Measurements from ENCODE around the gene MSX2.
"Not testable (repeated sequence)": the region's sequence is repeated elsewhere in the genome, so short reads cannot be mapped to it uniquely, and the experiment has no call there.

Gene MSX2

GRCh38 chr5:174734571-174735497, 10.5 kb downstream of the MSX2 start:
- no peak for DNase-seq

DNA sequence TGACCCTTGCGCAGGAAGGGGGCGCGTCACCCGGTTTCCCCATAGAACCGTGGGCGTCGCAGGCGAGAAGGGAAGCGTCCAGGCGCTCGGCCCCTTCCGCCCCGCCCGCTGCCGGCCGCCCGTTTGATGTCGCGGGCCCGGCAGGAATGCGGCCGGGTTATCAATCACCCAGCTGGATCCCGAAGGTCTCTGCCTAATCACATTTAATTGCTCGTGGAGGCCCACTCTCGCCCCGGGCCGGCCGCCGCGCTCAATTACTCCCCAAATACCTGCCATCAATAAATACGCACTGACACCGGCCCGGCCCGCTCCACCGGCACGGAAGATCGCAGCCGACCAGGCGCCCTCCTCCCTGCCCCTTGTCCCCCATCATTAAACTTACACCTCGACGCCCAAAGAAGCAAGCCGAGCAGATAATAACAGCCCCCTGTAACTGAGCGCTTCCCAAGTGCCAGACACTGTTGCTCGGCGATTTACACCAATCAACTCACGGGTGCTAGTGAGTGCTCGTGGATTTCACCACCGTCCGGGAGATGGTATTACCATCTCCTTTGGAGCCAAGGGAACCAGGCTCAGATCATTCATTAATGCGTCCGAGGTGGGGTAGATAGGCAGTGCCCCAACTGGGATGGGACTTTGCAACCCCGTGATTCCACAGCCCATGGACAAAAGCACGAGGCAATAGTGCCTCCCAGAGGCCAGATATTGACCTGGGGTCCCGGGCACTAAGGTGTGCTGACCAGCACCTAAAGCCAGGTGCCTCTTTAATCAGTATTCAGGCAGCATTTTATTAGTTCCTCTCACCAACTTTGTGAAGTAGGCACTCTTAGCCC, 11.3 kb downstream of the MSX2 start:
- DNase-seq, result no peak

GRCh38 chr5:174736331-174736721, 11.9 kb downstream of the MSX2 start:
- DNase-seq, result no peak

- no peak for DNase-seq
Observed at GRCh38 chr5:174736777-174737176, 12.4 kb downstream of the MSX2 start.

- DNase-seq, result no peak
Observed at GRCh38 chr5:174737330-174737729, 12.9 kb downstream of the MSX2 start.

DNA sequence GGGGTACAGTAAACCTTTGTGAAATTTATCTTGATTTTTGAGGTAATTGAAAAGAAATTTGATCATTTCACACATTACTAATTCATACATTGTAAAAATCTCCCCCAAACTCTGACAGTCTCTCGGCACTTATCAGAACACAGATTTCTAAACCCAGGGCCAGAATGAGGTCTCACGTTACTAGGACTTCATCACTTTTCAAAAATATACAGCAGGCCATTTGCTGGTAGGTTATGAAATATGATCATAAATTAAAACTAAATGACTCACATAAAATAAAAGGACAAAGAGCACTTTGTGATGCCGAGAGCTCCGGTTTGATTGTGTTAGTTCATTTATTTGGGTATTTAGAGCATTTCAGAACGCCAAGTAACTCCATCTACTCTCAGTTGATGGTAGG, 17.0 kb downstream of the MSX2 start:
- DNase-seq, result no peak

DNA sequence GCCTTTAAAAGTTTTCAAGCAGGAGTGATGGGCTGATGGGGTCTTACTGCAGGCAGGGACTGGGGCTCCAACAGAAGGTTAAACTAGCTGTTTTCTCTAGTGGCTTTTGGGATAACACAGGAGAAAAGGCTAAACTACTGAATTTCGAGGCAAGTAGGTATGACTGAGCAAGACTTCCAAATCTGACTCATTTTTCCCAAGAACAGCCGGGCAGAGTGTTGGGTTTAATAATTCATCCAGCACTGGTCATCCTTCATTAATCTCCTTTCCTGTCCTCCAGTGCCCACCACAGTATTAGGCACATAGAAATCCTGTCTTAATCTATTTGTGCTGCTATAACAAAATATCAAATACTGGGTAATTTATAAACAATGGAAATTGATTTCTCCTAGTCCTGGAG, 20.5 kb downstream of the MSX2 start:
- no peak for DNase-seq

DNA sequence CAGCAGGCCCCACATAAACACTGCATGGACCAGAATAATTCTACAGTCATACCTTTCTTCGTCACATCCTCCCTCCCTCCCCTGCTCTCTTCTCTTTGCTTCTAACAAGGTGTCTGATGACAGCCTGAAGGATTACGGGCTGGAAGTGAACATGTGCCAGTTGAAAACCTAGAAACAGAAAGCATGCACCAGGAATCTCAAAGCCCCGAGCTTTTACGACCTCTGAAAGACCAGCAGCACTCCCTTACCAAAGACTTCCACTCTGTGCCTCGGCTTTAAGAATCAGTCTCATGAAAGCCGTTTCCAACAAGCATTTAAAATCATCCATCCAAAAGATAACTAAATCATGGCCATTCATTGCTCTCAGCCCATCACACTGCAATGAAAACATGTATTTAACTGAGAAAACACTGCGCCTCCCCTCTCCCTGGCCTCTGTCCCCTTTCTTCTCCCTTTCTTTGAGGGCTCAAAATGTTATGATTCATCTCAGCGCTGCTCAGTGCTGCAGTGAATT, 21.3 kb downstream of the MSX2 start:
- DNase-seq, result no peak

- DNase-seq, result no peak
Observed at GRCh38 chr5:174750711-174751110, 26.3 kb downstream of the MSX2 start.

DNA sequence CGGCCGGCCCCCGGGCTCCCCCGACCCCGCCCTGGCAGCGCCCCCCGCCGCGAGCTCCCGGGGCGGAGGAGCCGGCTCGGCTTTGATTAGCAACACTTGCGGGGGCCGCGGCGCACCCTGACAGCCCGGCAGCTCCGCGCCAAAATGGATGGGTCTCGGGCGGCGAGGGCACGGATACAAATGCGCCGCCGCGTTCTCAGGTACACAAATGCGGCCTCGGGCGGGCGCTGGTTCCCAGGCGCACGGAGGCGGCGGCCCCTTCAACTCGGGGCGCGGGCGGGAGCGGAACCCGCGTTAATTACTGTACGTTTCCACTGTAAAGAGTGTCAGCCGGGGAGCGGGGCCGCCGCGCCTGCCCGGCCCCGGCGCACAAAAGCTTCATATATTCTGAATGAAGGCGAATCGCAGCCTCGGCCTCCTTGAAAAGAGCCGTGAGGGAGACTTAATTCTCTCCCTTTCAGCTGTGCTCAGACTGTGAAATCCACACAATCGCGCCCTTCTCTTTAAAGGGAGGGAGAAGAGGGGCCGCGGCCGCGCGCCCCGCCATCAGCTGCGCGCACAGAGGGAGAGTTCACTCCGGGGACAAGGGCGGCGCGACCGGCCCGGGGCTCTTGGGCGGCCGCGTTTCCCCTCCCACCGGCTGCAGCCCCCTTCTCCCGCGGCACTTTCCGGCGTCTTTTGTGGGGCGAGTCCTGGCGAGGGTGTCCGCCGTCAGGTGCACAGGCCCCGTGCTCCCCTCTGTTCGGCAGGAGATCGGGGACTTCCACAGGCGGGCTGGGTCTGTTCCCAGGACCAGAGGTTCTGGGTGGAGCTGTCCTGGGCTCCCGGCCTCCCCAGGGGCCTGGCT, 27.0 kb downstream of the MSX2 start:
- no peak for DNase-seq

- DNase-seq, result no peak
Observed at GRCh38 chr5:174752121-174752520, 27.7 kb downstream of the MSX2 start.

GRCh38 chr5:174755106-174755505, 30.7 kb downstream of the MSX2 start:
- DNase-seq, result no peak

DNA sequence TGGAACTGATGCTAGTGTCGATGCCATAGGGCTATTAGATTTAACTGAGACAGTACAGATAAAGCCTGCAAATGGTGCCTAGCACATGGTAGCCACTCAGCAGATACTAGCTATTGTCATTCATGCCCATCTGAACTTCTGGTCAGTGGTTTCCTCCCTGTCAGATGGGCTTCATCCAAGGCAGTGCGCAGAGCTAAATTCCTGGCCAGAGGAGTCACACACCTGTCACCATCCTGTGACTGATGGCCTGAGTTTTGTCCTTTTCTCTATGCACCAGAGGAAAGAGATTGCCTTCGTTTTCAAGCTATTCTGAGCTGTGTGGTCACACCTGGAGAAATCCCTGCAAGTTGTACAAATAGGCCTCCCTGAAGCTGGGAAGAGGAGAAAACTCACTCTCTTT, 34.7 kb downstream of the MSX2 start:
- DNase-seq, result no peak

GRCh38 chr5:174760721-174761120, 36.3 kb downstream of the MSX2 start:
- no peak for DNase-seq

DNA sequence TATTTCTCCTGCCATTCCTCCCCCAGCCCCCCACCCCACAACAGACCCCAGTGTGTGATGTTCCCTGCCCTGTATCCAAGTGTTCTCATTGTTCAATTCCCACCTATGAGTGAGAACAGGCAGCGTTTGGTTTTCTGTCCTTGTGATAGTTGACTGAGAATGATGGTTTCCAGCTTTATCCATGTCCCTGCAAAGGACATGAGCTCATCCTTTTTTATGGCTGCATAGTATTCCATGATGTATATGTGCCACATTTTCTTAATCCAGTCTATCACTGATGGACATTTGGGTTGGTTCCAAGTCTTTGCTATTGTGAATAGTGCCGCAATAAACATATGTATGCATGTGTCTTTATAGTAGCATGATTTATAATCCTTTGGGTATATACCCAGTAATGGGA, 37.0 kb downstream of the MSX2 start:
- DNase-seq, result not testable (repeated sequence)

- DNase-seq, result no peak
Observed at GRCh38 chr5:174764309-174764708, 39.9 kb downstream of the MSX2 start.

GRCh38 chr5:174765540-174765939, 41.2 kb downstream of the MSX2 start:
- no peak for DNase-seq

- no peak for DNase-seq
Observed at GRCh38 chr5:174767670-174768069, 43.3 kb downstream of the MSX2 start.

- no peak for DNase-seq
Observed at GRCh38 chr5:174769005-174769404, 44.6 kb downstream of the MSX2 start.

DNA sequence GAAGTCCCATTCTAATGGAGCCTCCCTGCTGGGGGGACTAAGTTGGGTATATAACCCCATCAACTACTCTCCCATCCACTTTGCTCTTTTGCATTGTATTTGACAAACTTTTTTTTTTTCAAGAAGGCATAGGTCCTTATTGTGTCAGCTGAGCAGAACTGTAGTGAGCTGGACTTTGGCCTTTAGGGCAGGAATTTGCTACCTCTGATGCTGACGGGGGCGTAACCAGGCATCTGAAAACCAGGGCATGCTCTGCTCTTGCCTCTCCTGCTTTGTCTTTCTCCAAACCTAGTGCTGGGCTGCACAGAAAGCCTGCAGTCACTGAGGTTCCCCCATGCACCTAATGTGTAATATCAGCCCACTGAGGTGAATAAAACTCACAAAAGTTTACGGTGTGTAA, 49.0 kb downstream of the MSX2 start:
- no peak for DNase-seq

- DNase-seq, result no peak
Observed at GRCh38 chr5:174775081-174775480, 50.7 kb downstream of the MSX2 start.

DNA sequence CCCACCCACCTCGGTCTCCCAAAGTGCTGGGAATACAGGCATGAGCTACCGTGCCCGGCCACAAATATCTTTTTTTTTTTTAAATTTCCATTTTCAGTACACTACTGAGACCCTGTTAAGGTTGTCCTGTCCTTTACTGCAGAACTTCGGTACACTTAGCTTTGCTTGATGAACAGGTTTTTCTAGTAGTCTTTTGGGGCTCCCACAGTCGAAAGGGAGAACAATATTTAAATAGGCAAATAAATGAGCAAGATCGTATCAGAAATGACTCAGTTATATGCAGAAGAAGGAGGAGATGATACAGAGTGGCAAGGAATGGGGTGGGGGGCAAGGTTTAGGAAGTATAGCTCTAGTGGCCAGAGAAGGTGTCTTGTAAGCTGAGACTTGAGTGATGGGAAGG, 52.7 kb downstream of the MSX2 start:
- no peak for DNase-seq

DNA sequence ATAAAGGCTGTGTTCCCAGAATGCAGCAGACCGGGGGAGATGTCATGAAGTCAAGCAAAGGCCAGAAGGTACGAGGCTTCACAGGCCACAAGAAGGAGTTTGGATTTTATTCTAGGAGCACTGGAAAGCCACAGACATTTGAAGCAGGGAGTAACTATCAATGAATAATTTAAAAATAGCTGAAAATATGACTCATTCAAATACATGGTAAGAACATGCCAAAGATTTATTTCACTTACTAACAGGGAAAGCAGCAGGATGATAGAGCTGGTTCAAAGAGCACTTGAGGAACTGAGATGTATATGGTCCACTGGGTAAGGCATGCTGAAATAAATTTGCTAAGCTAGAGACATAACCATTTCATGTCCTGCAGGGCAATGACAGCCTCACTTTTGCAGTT, 53.2 kb downstream of the MSX2 start:
- DNase-seq, result no peak
